Fibroblast of the aortic adventitia (primary cell): ENCODE measurements around the gene BUB3. TPM values are rescaled to one million over a fixed set of nuclear protein-coding genes. Genes with fewer than 3 reads are reported as not detected.

Source experiments
- DNase-seq: peaks from one replicate; pipeline ENCODE4 v3.0.0-alpha.2; 2010; ENCODE audit warnings: low read depth
- H3K4me3 ChIP-seq: 2 replicates; pipeline ENCODE4 v1.5.1; 2011; ENCODE audit warnings: low read depth, mild to moderate bottlenecking, control low read depth, low read length, moderate library complexity
- CTCF ChIP-seq: IDR thresholded peaks from 2 replicates; pipeline ENCODE4 v1.5.1; 2011; ENCODE audit warnings: mild to moderate bottlenecking, low read length, control low read depth, inconsistent platforms; ENCODE audit not compliant: insufficient read depth
- total RNA-seq: library from RNA; depleted of rRNA; stranded (reverse); fragments of >200 nt; gene quantifications from 2 replicates; pipeline ENCODE4 v1.2.3, GENCODE V29; 2012; ENCODE audit warnings: low replicate concordance

The BUB3 gene
- total RNA-seq, 1 donor, result 182 TPM

- no peak overlapping the region for H3K4me3 ChIP-seq
- no peak for DNase-seq
- TF ChIP-seq CTCF, result no peak
Observed at GRCh38 chr10:123142701-123143161, 11.5 kb upstream of the BUB3 start.

GRCh38 chr10:123143162-123143824, 10.9 kb upstream of the BUB3 start:
- no peak overlapping the region for H3K4me3 ChIP-seq
- no peak for TF ChIP-seq CTCF
- no peak for DNase-seq

GRCh38 chr10:123143825-123144168, 10.4 kb upstream of the BUB3 start:
- TF ChIP-seq CTCF, result no peak
- no peak for DNase-seq
- H3K4me3 ChIP-seq, result no peak overlapping the region

- TF ChIP-seq CTCF, result peak; percentile 17
- no peak for DNase-seq
- H3K4me3 ChIP-seq, result no peak overlapping the region
Observed at GRCh38 chr10:123144697-123145541, 9.3 kb upstream of the BUB3 start.

- TF ChIP-seq CTCF, result no peak
- DNase-seq, result no peak
- no peak overlapping the region for H3K4me3 ChIP-seq
Observed at GRCh38 chr10:123145542-123146012, 8.6 kb upstream of the BUB3 start.

- H3K4me3 ChIP-seq, result no peak overlapping the region
- TF ChIP-seq CTCF, result no peak
- DNase-seq, result no peak
Observed at GRCh38 chr10:123146013-123146893, 7.9 kb upstream of the BUB3 start.
